ENCODE measurements around the gene KCND3. TPM values are rescaled to one million over a fixed set of nuclear protein-coding genes. Genes with fewer than 3 reads are reported as not detected.

Gene KCND3
- total and polyA plus RNA-seq, 12 donors: 0.39 to 6.7 (median 3.1) TPM

GRCh38 chr1:111875640-111876039, 113.8 kb downstream of the KCND3 start:
- H3K4me3 ChIP-seq: no peak overlapping the region
- no peaks in the 10 kb centered on the region for H3K36me3 ChIP-seq (replicated peaks in 1 of 2)
- H3K4me1 ChIP-seq (replicated peaks in 1 of 2): no peaks in the 10 kb centered on the region
- WGBS, 4 donors: 81 to 98% (median 89%) methylated on average over 3 of the region's 3 CpGs
- no peak overlapping the region for H3K27ac ChIP-seq
- H3K27me3 ChIP-seq: no peaks in the 10 kb centered on the region
- intact Hi-C loops (cut with DNase I): no loop called here
- DNase-seq: no peak
- H3K9me3 ChIP-seq (replicated peaks in 1 of 3): no peaks in the 10 kb centered on the region
- no peak for TF ChIP-seq CTCF (IDR thresholded peaks at IDR 0.05)
- no peak for TF ChIP-seq POLR2A (IDR thresholded peaks at IDR 0.05)

GRCh38 chr1:111873460-111874030, 115.9 kb downstream of the KCND3 start:
- 80 to 86% (median 84%) methylated on average over 5 of the region's 5 CpGs for WGBS, 4 donors
- intact Hi-C loops (cut with DNase I): no loop called here
- no peaks in the 10 kb centered on the region for H3K36me3 ChIP-seq (replicated peaks in 1 of 2)
- no peaks in the 10 kb centered on the region for H3K27me3 ChIP-seq
- TF ChIP-seq POLR2A (IDR thresholded peaks at IDR 0.05) (no peak), CTCF (IDR thresholded peaks at IDR 0.05) (no peak)
- no peaks in the 10 kb centered on the region for H3K4me1 ChIP-seq (replicated peaks in 1 of 2)
- no peak overlapping the region for H3K27ac ChIP-seq
- H3K4me3 ChIP-seq: no peak overlapping the region
- H3K9me3 ChIP-seq (replicated peaks in 1 of 3): no peaks in the 10 kb centered on the region
- no peak for DNase-seq

GRCh38 chr1:111870181-111870580, 119.3 kb downstream of the KCND3 start:
- no peak overlapping the region for H3K27ac ChIP-seq
- intact Hi-C loops (cut with DNase I): no loop called here
- no peaks in the 10 kb centered on the region for H3K4me1 ChIP-seq (replicated peaks in 1 of 2)
- H3K36me3 ChIP-seq (replicated peaks in 1 of 2): no peaks in the 10 kb centered on the region
- no peak overlapping the region for H3K4me3 ChIP-seq
- WGBS, 4 donors: 82 to 94% (median 89%) methylated on average over 1 of the region's 1 CpG
- TF ChIP-seq CTCF (IDR thresholded peaks at IDR 0.05) (no peak), POLR2A (IDR thresholded peaks at IDR 0.05) (no peak)
- H3K9me3 ChIP-seq (replicated peaks in 1 of 3): no peaks in the 10 kb centered on the region
- H3K27me3 ChIP-seq: no peaks in the 10 kb centered on the region
- no peak for DNase-seq

- no peaks in the 10 kb centered on the region for H3K27me3 ChIP-seq
- no peak for DNase-seq
- H3K4me3 ChIP-seq: no peak overlapping the region
- no peaks in the 10 kb centered on the region for H3K4me1 ChIP-seq (replicated peaks in 1 of 2)
- H3K27ac ChIP-seq: no peak overlapping the region
- no peaks in the 10 kb centered on the region for H3K9me3 ChIP-seq (replicated peaks in 1 of 3)
- intact Hi-C loops (cut with DNase I): no loop called here
- TF ChIP-seq CTCF (IDR thresholded peaks at IDR 0.05): no peak
- TF ChIP-seq POLR2A (IDR thresholded peaks at IDR 0.05): no peak
- WGBS, 4 donors: 79 to 88% (median 83%) methylated on average over 6 of the region's 6 CpGs
- H3K36me3 ChIP-seq (replicated peaks in 1 of 2): no peaks in the 10 kb centered on the region
Measured at GRCh38 chr1:111867868-111868440, 121.5 kb downstream of the KCND3 start.
